PC-3 (cell line): ENCODE results near the gene TMEFF2. TPM values are rescaled to one million over a fixed set of nuclear protein-coding genes. Genes with fewer than 3 reads are reported as not detected.

Experiments
- ATAC-seq: fragments of 200-7000 bp; cut with Tn5 transposase; 2 replicates; pipeline ENCODE4 v1.9.1; 2020; ENCODE audit warnings: mild to moderate bottlenecking, moderate library complexity
- BruUV-seq: library from RNA; stranded (reverse); fragments of 400-500 nt; replicated peaks from 2 replicates; lab custom pipeline; 2021; lab: Mats Ljungman, UMichigan
- CTCF ChIA-PET: fragments of 300-600 bp; sonication (Branson Sonifier 250); formaldehyde crosslinking; loops from one replicate; lab custom pipeline; 2022; ENCODE audit warnings: antibody characterized with exemption; lab: Charles Lee
- POLR2A ChIA-PET: fragments of 300-600 bp; sonication (Branson Sonifier 250); formaldehyde crosslinking; loops from one replicate; lab custom pipeline; 2022; ENCODE audit warnings: antibody characterized with exemption; ENCODE audit not compliant: unreplicated experiment; lab: Charles Lee
- DNase-seq: peaks from one replicate; pipeline ENCODE4 v3.0.0-alpha.2; 2015
- H2AFZ ChIP-seq: fragments of 300-600 bp; sonication (generic); 2 replicates; pipeline ENCODE4 v1.6.0; 2016; ENCODE audit warnings: antibody characterized with exemption, low read length
- H3F3A ChIP-seq: fragments of 300-600 bp; sonication (generic); one replicate; pipeline ENCODE4 v1.6.0; 2017; ENCODE audit warnings: antibody characterized with exemption, low read length, control low read depth, mild to moderate bottlenecking; ENCODE audit not compliant: unreplicated experiment
- H3K27ac ChIP-seq: fragments of 300-600 bp; sonication (generic); 2 replicates; pipeline ENCODE4 v1.5.1; 2016; ENCODE audit warnings: mild to moderate bottlenecking, low read length
- H3K27me3 ChIP-seq: fragments of 300-600 bp; sonication (generic); 2 replicates; pipeline ENCODE4 v1.6.1; 2016; ENCODE audit warnings: low read length, mixed read lengths
- H3K36me3 ChIP-seq: fragments of 300-600 bp; sonication (generic); 2 replicates; pipeline ENCODE4 v1.6.1; 2016; ENCODE audit warnings: low read depth, mixed run types, low read length, mixed read lengths
- H3K4me1 ChIP-seq: fragments of 300-600 bp; sonication (generic); 2 replicates; pipeline ENCODE4 v1.5.1; 2016; ENCODE audit warnings: low read length; ENCODE audit not compliant: insufficient read depth
- H3K4me2 ChIP-seq: fragments of 300-600 bp; sonication (generic); 2 replicates; pipeline ENCODE4 v1.6.0; 2016; ENCODE audit warnings: low read length
- H3K4me3 ChIP-seq: fragments of 300-600 bp; sonication (generic); 2 replicates; pipeline ENCODE4 v1.5.1; 2016; ENCODE audit warnings: mild to moderate bottlenecking, low read length, mixed read lengths
- H3K79me2 ChIP-seq: fragments of 300-600 bp; sonication (generic); 2 replicates; pipeline ENCODE4 v1.6.1; 2017; ENCODE audit warnings: low read length, mixed read lengths
- H3K9ac ChIP-seq: fragments of 300-600 bp; sonication (generic); 2 replicates; pipeline ENCODE4 v1.6.0; 2016; ENCODE audit warnings: mild to moderate bottlenecking, low read length
- H3K9me2 ChIP-seq: fragments of 300-600 bp; sonication (generic); replicated peaks from 2 replicates; pipeline ENCODE4 v1.6.1; 2016; ENCODE audit warnings: mixed run types, low read length, mixed read lengths
- H3K9me3 ChIP-seq: fragments of 300-600 bp; sonication (generic); 2 replicates; pipeline ENCODE4 v1.6.1; 2016; ENCODE audit warnings: low read length, mixed read lengths
- H4K20me1 ChIP-seq: fragments of 300-600 bp; sonication (generic); 2 replicates; pipeline ENCODE4 v1.6.1; 2016; ENCODE audit warnings: low read length, mixed read lengths
- CTCF ChIP-seq: fragments of 300-600 bp; sonication (generic); conservative IDR thresholded peaks from 2 replicates; pipeline ENCODE4 v1.5.1; 2017; ENCODE audit warnings: antibody characterized with exemption, low read depth, mild to moderate bottlenecking, low read length
- EZH2 ChIP-seq: fragments of 300-600 bp; sonication (generic); IDR thresholded peaks from one replicate; pipeline ENCODE4 v1.6.1; 2017; ENCODE audit warnings: antibody characterized with exemption, mild to moderate bottlenecking, low read length; ENCODE audit not compliant: unreplicated experiment
- EZH2phosphoT487 ChIP-seq: fragments of 300-600 bp; sonication (generic); IDR thresholded peaks from 2 replicates; pipeline ENCODE4 v1.6.1; 2018; ENCODE audit warnings: mild to moderate bottlenecking, antibody characterized with exemption, low read length, borderline replicate concordance
- intact Hi-C: fragments of 100-400 bp; cut with micrococcal nuclease; formaldehyde crosslinking; loops from 2 replicates; pipeline ENCODE4 v1.9.0; 2023
- total RNA-seq: library from RNA; depleted of rRNA; stranded (reverse); fragments of >200 nt; gene quantifications from 2 replicates; pipeline ENCODE4 v1.2.3, GENCODE V29; 2014

TMEFF2 gene
- total RNA-seq, 1 experiment from 2014 or later, result not detected

DNA sequence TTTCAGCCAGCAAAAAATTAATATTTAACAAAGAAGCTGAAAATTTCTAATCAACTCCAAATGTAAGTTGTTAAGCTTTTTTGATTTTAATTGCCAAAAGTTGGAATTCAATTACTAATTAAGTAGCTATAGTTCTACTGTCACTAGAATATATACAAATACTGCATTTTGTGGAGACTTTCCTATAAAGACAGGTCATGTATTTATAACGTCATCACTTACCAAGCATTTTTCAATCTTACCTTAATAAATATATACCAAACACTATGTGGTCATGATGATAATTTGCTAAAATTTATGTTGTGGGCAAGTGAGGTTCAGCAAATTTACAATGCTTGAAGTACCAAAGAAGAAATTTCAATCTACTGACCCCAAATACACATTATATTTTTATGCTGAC lies 24.2 kb upstream of the TMEFF2 start:
- no peaks in the 10 kb centered on the region for H3K9me2 ChIP-seq
- POLR2A ChIA-PET, result interaction anchor here (0.7 kb wide), 1 partner anchor 324 kb away, joined by 5 read pairs; no protein-coding TSS in a partner anchor
- no peak overlapping the region for H3K9ac ChIP-seq
- DNase-seq (no peak), ATAC-seq (no peak)
- no peaks in the 10 kb centered on the region for H4K20me1 ChIP-seq
- H3F3A ChIP-seq, result no peaks in the 10 kb centered on the region
- no peaks in the 10 kb centered on the region for H3K79me2 ChIP-seq
- BruUV-seq, result no TSS peak
- no peak overlapping the region for H3K4me3 ChIP-seq
- H3K27ac ChIP-seq, result no peak overlapping the region
- TF ChIP-seq EZH2phosphoT487 (no peak), EZH2 (no peak), CTCF (no peak)
- no peaks in the 10 kb centered on the region for H3K4me1 ChIP-seq
- no peaks in the 10 kb centered on the region for H3K9me3 ChIP-seq
- CTCF ChIA-PET, result no interaction called here
- H3K4me2 ChIP-seq, result no peak overlapping the region
- no peak overlapping the region for H2AFZ ChIP-seq
- no peaks in the 10 kb centered on the region for H3K27me3 ChIP-seq
- intact Hi-C loops, result no loop called here
- H3K36me3 ChIP-seq, result no peaks in the 10 kb centered on the region

DNA sequence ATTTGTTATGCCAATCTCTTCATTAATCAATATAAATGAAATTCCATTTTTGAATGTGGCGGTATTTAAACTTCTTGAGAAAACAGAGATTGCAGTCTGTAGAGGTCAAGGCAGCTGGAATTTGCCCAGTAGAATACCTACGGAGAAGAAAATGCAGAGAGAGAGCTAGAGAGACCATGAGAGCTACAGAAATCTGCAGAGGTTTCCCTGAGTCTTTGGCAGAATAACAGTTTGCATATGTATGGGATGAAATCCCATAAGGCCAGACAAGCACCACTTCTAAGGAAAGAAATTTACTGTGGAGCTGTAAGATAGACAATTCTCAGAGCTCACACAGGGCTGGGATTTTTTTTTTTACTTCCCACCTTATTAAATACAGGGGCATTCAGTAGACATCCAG lies 23.6 kb upstream of the TMEFF2 start:
- DNase-seq (no peak), ATAC-seq (no peak)
- no peak overlapping the region for H3K4me3 ChIP-seq
- no peaks in the 10 kb centered on the region for H3K9me2 ChIP-seq
- TF ChIP-seq CTCF (no peak), EZH2 (no peak), EZH2phosphoT487 (no peak)
- H2AFZ ChIP-seq, result no peak overlapping the region
- H3K4me1 ChIP-seq, result no peaks in the 10 kb centered on the region
- no peaks in the 10 kb centered on the region for H3K9me3 ChIP-seq
- BruUV-seq, result no TSS peak
- H3K9ac ChIP-seq, result no peak overlapping the region
- no peaks in the 10 kb centered on the region for H3K27me3 ChIP-seq
- H4K20me1 ChIP-seq, result no peaks in the 10 kb centered on the region
- intact Hi-C loops, result no loop called here
- no peak overlapping the region for H3K27ac ChIP-seq
- no peaks in the 10 kb centered on the region for H3F3A ChIP-seq
- H3K4me2 ChIP-seq, result no peak overlapping the region
- no peaks in the 10 kb centered on the region for H3K79me2 ChIP-seq
- ChIA-PET CTCF (no interaction called here), POLR2A (interaction anchor here (0.7 kb wide), 1 partner anchor 325 kb away, joined by 5 read pairs; no protein-coding TSS in a partner anchor)
- H3K36me3 ChIP-seq, result no peaks in the 10 kb centered on the region

DNA sequence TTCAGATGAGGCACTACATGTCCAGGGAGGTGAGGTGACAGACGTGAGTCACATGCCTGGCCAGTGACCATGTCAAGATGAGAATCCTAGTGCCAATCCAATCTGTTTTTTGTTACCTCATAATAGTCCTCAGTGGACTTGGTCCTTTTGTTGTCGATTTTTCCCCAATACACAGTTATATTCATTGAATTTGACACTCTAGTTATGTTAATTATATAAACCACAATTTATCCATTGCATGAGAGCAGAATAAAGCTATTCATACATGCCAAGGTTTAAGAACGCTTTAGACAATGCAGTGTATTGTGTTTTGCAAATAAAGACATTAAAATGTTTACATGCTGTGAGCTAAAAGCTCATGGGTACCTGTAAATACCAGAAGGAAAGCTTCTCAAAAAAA lies 21.6 kb upstream of the TMEFF2 start:
- no peaks in the 10 kb centered on the region for H3F3A ChIP-seq
- no peak overlapping the region for H3K4me2 ChIP-seq
- H3K27ac ChIP-seq, result no peak overlapping the region
- H3K4me3 ChIP-seq, result no peak overlapping the region
- no TSS peak for BruUV-seq
- H3K36me3 ChIP-seq, result no peaks in the 10 kb centered on the region
- H3K79me2 ChIP-seq, result no peaks in the 10 kb centered on the region
- no peaks in the 10 kb centered on the region for H3K9me3 ChIP-seq
- TF ChIP-seq EZH2 (no peak), CTCF (no peak)
- H2AFZ ChIP-seq, result no peak overlapping the region
- ChIA-PET POLR2A (no interaction called here), CTCF (no interaction called here)
- intact Hi-C loops, result no loop called here
- no peaks in the 10 kb centered on the region for H3K27me3 ChIP-seq
- ATAC-seq (no peak), DNase-seq (no peak)
- H3K9ac ChIP-seq, result no peak overlapping the region
- no peaks in the 10 kb centered on the region for H4K20me1 ChIP-seq
- no peaks in the 10 kb centered on the region for H3K4me1 ChIP-seq
- H3K9me2 ChIP-seq, result no peaks in the 10 kb centered on the region
